BE2C (cell line): ENCODE data around the gene ICAM4.

Experiments
- DNase-seq: peaks from one replicate; pipeline ENCODE4 v3.0.0-alpha.2; 2020
- H3K27me3 ChIP-seq: fragments of 250-450 bp; sonication (Bioruptor Pico); 2 replicates; pipeline ENCODE4 v1.5.1; 2020; ENCODE audit warnings: mild to moderate bottlenecking
- H3K36me3 ChIP-seq: fragments of 250-450 bp; sonication (Bioruptor Pico); 2 replicates; pipeline ENCODE4 v1.5.1; 2020; ENCODE audit warnings: mild to moderate bottlenecking
- H3K4me1 ChIP-seq: fragments of 250-450 bp; sonication (Bioruptor Pico); 2 replicates; pipeline ENCODE4 v1.5.1; 2020
- H3K4me3 ChIP-seq: 2 replicates; pipeline ENCODE4 v1.5.1; 2011; ENCODE audit warnings: low read depth, low read length
- H3K9me3 ChIP-seq: fragments of 250-450 bp; sonication (Bioruptor Pico); 2 replicates; pipeline ENCODE4 v1.5.1; 2020
- TF ChIP-seq, protein P1 (sequence below): IDR thresholded peaks from 2 replicates; pipeline ENCODE4 v1.5.1; 2012; ENCODE audit warnings: mild to moderate bottlenecking, low read depth, low read length

The ICAM4 gene

DNA sequence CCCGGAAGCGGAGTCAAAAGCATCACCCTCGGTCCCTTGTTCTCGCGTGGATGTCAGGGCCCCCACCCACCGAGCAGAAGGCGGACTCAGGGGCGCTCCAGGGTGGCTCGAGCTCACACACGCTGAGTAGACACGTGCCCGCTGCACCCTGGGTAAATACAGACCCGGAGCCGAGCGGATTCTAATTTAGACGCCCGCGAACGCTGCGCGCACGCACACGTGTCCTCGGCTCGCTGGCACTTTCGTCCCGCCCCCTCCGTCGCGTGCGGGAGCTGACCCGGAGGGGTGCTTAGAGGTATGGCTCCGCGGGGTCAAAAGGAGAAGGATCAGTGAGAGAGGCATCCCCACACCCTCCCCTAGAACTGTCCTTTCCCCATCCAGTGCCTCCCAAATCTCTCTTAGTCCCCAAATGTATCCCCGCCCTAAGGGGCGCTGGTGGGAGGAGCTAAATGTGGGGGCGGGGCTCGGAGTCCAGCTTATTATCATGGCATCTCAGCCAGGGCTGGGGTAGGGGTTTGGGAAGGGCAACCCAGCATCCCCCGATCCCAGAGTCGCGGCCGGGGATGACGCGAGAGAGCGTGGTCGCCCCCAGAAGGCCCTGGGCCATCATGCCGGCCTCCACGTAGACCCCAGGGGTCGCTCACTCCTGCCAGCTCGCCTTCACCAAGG lies 2.5 kb downstream of the ICAM4 start:
- Histone ChIP-seq H3K9me3 (no peaks in the 10 kb centered on the region; the same call in 1 of the 2 replicates), H3K27me3 (peaks cover 69% of the 10 kb centered on the region), H3K36me3 (no peaks in the 10 kb centered on the region), H3K4me1 (no peaks in the 10 kb centered on the region), H3K4me3 (peak overlapping the region; percentile 23)
- DNase-seq, result peak; percentile 57
- TF ChIP-seq, protein P1, sequence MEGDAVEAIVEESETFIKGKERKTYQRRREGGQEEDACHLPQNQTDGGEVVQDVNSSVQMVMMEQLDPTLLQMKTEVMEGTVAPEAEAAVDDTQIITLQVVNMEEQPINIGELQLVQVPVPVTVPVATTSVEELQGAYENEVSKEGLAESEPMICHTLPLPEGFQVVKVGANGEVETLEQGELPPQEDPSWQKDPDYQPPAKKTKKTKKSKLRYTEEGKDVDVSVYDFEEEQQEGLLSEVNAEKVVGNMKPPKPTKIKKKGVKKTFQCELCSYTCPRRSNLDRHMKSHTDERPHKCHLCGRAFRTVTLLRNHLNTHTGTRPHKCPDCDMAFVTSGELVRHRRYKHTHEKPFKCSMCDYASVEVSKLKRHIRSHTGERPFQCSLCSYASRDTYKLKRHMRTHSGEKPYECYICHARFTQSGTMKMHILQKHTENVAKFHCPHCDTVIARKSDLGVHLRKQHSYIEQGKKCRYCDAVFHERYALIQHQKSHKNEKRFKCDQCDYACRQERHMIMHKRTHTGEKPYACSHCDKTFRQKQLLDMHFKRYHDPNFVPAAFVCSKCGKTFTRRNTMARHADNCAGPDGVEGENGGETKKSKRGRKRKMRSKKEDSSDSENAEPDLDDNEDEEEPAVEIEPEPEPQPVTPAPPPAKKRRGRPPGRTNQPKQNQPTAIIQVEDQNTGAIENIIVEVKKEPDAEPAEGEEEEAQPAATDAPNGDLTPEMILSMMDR, result no peak

DNA sequence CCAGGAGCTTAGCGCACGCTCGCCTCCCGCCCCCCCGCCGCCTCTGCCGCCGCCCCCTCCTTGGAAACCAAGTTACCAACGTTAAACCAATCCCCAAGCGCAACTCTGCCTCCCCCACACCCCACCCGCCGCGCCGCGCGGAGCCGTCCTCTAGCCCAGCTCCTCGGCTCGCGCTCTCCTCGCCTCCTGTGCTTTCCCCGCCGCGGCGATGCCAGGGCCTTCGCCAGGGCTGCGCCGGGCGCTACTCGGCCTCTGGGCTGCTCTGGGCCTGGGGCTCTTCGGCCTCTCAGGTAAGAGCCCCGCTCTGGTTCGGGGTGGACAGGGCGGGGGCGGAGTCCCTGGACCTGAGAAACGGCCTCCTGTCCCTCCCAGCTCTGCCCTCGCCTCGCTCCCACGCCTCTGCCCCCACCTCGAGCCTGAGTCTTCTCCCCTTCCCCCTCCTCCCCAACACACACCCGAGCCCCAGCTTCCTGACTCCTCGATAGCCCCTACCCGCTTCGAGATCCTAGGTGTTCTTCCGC lies 3.1 kb downstream of the ICAM4 start, which contains the start of gene ICAM5:
TSS of gene ICAM5 (plus strand) at position 117 of the 521 bp plus-strand sequence. CDS start at position 209, 92 bp downstream.
- H3K4me1 ChIP-seq, result no peaks in the 10 kb centered on the region
- DNase-seq, result no peak
- H3K27me3 ChIP-seq, result peaks cover 74% of the 10 kb centered on the region
- TF ChIP-seq, protein P1, result no peak
- H3K36me3 ChIP-seq, result no peaks in the 10 kb centered on the region
- H3K4me3 ChIP-seq, result peak within 1 kb of the TSS; percentile 23
- H3K9me3 ChIP-seq, result no peaks in the 10 kb centered on the region; the same call in 1 of the 2 replicates

GRCh38 chr19:10290357-10290875 lies 3.7 kb downstream of the ICAM4 start:
- Histone ChIP-seq H3K4me3 (no peak overlapping the region), H3K36me3 (no peaks in the 10 kb centered on the region), H3K9me3 (no peaks in the 10 kb centered on the region; the same call in 1 of the 2 replicates), H3K4me1 (no peaks in the 10 kb centered on the region; the same call in 1 of the 2 replicates), H3K27me3 (peaks cover 80% of the 10 kb centered on the region)
- no peak for DNase-seq
- TF ChIP-seq, protein P1, result no peak

DNA sequence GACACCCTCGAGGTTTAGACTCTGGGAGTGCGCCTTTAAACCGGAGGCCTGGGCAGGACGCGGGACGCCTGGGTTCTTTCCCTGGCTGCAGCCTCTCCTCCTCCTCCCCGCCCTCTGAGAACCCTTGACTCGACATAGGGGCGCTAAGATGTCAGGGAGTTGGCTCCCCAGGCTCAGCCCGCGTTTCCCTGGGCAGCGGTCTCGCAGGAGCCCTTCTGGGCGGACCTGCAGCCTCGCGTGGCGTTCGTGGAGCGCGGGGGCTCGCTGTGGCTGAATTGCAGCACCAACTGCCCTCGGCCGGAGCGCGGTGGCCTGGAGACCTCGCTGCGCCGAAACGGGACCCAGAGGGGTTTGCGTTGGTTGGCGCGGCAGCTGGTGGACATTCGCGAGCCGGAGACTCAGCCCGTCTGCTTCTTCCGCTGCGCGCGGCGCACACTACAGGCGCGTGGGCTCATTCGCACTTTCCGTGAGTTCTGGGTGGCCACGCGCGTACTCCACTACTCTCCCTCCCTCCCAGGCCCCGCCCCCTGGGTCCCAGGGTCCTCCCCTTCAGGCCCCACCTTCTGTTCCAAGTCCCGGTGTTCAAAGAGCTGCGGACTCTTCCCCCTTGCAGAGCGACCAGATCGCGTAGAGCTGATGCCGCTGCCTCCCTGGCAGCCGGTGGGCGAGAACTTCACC lies 4.3 kb downstream of the ICAM4 start:
- H3K27me3 ChIP-seq, result peaks cover 86% of the 10 kb centered on the region
- no peak for DNase-seq
- peak overlapping the region; percentile 16; the same call in 1 of the 2 replicates for H3K4me3 ChIP-seq
- no peaks in the 10 kb centered on the region for H3K36me3 ChIP-seq
- TF ChIP-seq, protein P1, result no peak
- H3K9me3 ChIP-seq, result no peaks in the 10 kb centered on the region; the same call in 1 of the 2 replicates
- H3K4me1 ChIP-seq, result no peaks in the 10 kb centered on the region; the same call in 1 of the 2 replicates

- DNase-seq, result no peak
- Histone ChIP-seq H3K9me3 (no peaks in the 10 kb centered on the region; the same call in 1 of the 2 replicates), H3K4me3 (peak overlapping the region; percentile 38; the same call in 1 of the 2 replicates), H3K36me3 (no peaks in the 10 kb centered on the region), H3K4me1 (no peaks in the 10 kb centered on the region; the same call in 1 of the 2 replicates), H3K27me3 (peaks cover 92% of the 10 kb centered on the region)
- TF ChIP-seq, protein P1, result no peak
Observed at GRCh38 chr19:10291554-10292205, 4.9 kb downstream of the ICAM4 start.
